Colonic mucosa (tissue), 4 donors: ENCODE results near the gene ZNF652. TPM values are rescaled to one million over a fixed set of nuclear protein-coding genes. Genes with fewer than 3 reads are reported as not detected.

ENCODE experiments used
- DNase-seq: peaks from one replicate; pipeline ENCODE4 v3.0.0-alpha.2; 2020
- H3K27ac ChIP-seq: fragments of 200-600 bp; one replicate; pipeline ENCODE4 v1.8.0; 2021
- H3K27me3 ChIP-seq: fragments of 200-600 bp; one replicate; pipeline ENCODE4 v1.8.0; 2021
- H3K36me3 ChIP-seq: fragments of 200-600 bp; one replicate; pipeline ENCODE4 v1.8.0; 2021
- H3K4me1 ChIP-seq: fragments of 200-600 bp; one replicate; pipeline ENCODE4 v1.8.0; 2021; ENCODE audit warnings: mild to moderate bottlenecking
- H3K4me3 ChIP-seq: fragments of 200-600 bp; one replicate; pipeline ENCODE4 v1.8.0; 2021
- H3K9ac ChIP-seq, 2 donors: one replicate each; pipeline ENCODE4 v1.7.0; 2013; ENCODE audit warnings: control low read depth in 2 of 2, low read depth in 2 of 2, low read length in 2 of 2
- H3K9me3 ChIP-seq: fragments of 200-600 bp; one replicate; pipeline ENCODE4 v1.8.0; 2021
- CTCF ChIP-seq: fragments of 200-600 bp; IDR thresholded peaks from one replicate; pipeline ENCODE4 v1.8.0; 2022; ENCODE audit warnings: antibody characterized with exemption, mild to moderate bottlenecking
- intact Hi-C: fragments of 100-400 bp; cut with DNase I; formaldehyde crosslinking; loops from one replicate; pipeline ENCODE4 v1.14.1; 2022
- total RNA-seq, 2 donors: library from RNA; stranded (reverse); fragmentation: NEBNext Ultra II Directional in 1 of 2; extraction: Animal tissue kit (Norgen Biotek cat#: 25700) in 1 of 2; gene quantifications; one replicate each; pipeline ENCODE4 v1.2.1, GENCODE V29; 2021
- donor health status: healthy.
- donor health status: DM: no; HTN: no; CAD: no.
- donor health status: DM: no; HTN: no; CAD: no.

ZNF652 gene
- total RNA-seq, 2 donors from 2014 or later: 38.1 to 62.5 TPM

- no peaks in the 10 kb centered on the region for H3K27me3 ChIP-seq
- DNase-seq: no peak
- H3K4me3 ChIP-seq: no peak overlapping the region
- no peak overlapping the region for H3K9ac ChIP-seq
- no peaks in the 10 kb centered on the region for H3K36me3 ChIP-seq
- intact Hi-C loops: no loop called here
- H3K9me3 ChIP-seq: no peaks in the 10 kb centered on the region
- no peak overlapping the region for H3K27ac ChIP-seq
- TF ChIP-seq CTCF: no peak
- H3K4me1 ChIP-seq: no peaks in the 10 kb centered on the region
These were observed 21.0 kb upstream of the ZNF652 start for GRCh38 chr17:49383060-49383459.

- Histone ChIP-seq H3K4me1 (no peaks in the 10 kb centered on the region), H3K36me3 (no peaks in the 10 kb centered on the region), H3K9ac (no peak overlapping the region), H3K27me3 (no peaks in the 10 kb centered on the region), H3K27ac (no peak overlapping the region), H3K9me3 (no peaks in the 10 kb centered on the region), H3K4me3 (no peak overlapping the region)
- no peak for DNase-seq
- intact Hi-C loops: no loop called here
- TF ChIP-seq CTCF: no peak
These were observed 20.5 kb upstream of the ZNF652 start for GRCh38 chr17:49382556-49382955.

GRCh38 chr17:49381793-49382192, 19.7 kb upstream of the ZNF652 start:
- Histone ChIP-seq H3K9ac (no peak overlapping the region), H3K27me3 (no peaks in the 10 kb centered on the region), H3K27ac (no peak overlapping the region), H3K4me3 (no peak overlapping the region), H3K4me1 (no peaks in the 10 kb centered on the region), H3K9me3 (no peaks in the 10 kb centered on the region), H3K36me3 (no peaks in the 10 kb centered on the region)
- no peak for DNase-seq
- no peak for TF ChIP-seq CTCF
- intact Hi-C loops: no loop called here

- H3K9me3 ChIP-seq: no peaks in the 10 kb centered on the region
- no peak for DNase-seq
- H3K4me1 ChIP-seq: no peaks in the 10 kb centered on the region
- intact Hi-C loops: no loop called here
- H3K27ac ChIP-seq: no peak overlapping the region
- no peaks in the 10 kb centered on the region for H3K27me3 ChIP-seq
- no peak overlapping the region for H3K9ac ChIP-seq
- no peaks in the 10 kb centered on the region for H3K36me3 ChIP-seq
- no peak overlapping the region for H3K4me3 ChIP-seq
- TF ChIP-seq CTCF: no peak
These were observed 19.0 kb upstream of the ZNF652 start for GRCh38 chr17:49381033-49381432.

GRCh38 chr17:49379926-49380325, 17.9 kb upstream of the ZNF652 start:
- H3K27ac ChIP-seq: no peak overlapping the region
- no peak for DNase-seq
- intact Hi-C loops: no loop called here
- H3K9me3 ChIP-seq: no peaks in the 10 kb centered on the region
- H3K4me1 ChIP-seq: no peaks in the 10 kb centered on the region
- H3K27me3 ChIP-seq: no peaks in the 10 kb centered on the region
- no peak for TF ChIP-seq CTCF
- H3K9ac ChIP-seq: no peak overlapping the region
- H3K4me3 ChIP-seq: no peak overlapping the region
- H3K36me3 ChIP-seq: no peaks in the 10 kb centered on the region

GRCh38 chr17:49378311-49378710, 16.3 kb upstream of the ZNF652 start:
- DNase-seq: no peak
- Histone ChIP-seq H3K27me3 (no peaks in the 10 kb centered on the region), H3K27ac (no peak overlapping the region), H3K4me1 (no peaks in the 10 kb centered on the region), H3K9ac (no peak overlapping the region), H3K9me3 (no peaks in the 10 kb centered on the region), H3K36me3 (no peaks in the 10 kb centered on the region), H3K4me3 (no peak overlapping the region)
- no peak for TF ChIP-seq CTCF
- intact Hi-C loops: no loop called here
